ENCODE measurements around the gene RCBTB2. TPM values are rescaled to one million over a fixed set of nuclear protein-coding genes. Genes with fewer than 3 reads are reported as not detected.
A peak's percentile ranks its signal among the peaks of the same experiment; 100 is the strongest.

Gene RCBTB2
- total and polyA plus RNA-seq, 5 donors, result 9.0 to 17.3 (median 16.8) TPM

GRCh38 chr13:48505597-48506091 is 27.2 kb downstream of the RCBTB2 start:
- Histone ChIP-seq H3K4me1 (ENCODE audit: control insufficient read depth, insufficient read depth, low read length) (peaks cover 4% of the 10 kb centered on the region), H3K9me3 (ENCODE audit: control insufficient read depth, low read length) (no peaks in the 10 kb centered on the region), H3K27me3 (ENCODE audit: control insufficient read depth, insufficient read depth) (no peaks in the 10 kb centered on the region), H3K4me3 (ENCODE audit: low read length) (no peak overlapping the region), H3K27ac (ENCODE audit: low read length) (peak overlapping the region; percentile 79)
- DNase-seq (no peak), ATAC-seq (peak; percentile 25 to 55)
- WGBS, result 61% methylated on average over 11 of the region's 11 CpGs
- intact Hi-C loops (cut with DNase I), result no loop called here

- ATAC-seq (peak; percentile 40 to 42), DNase-seq (no peak)
- peaks cover 4% of the 10 kb centered on the region for H3K4me1 ChIP-seq (ENCODE audit: control insufficient read depth, insufficient read depth, low read length)
- 73% methylated on average over 4 of the region's 4 CpGs for WGBS
- intact Hi-C loops (cut with DNase I), result no loop called here
- no peaks in the 10 kb centered on the region for H3K9me3 ChIP-seq (ENCODE audit: control insufficient read depth, low read length)
- H3K27me3 ChIP-seq (ENCODE audit: control insufficient read depth, insufficient read depth), result no peaks in the 10 kb centered on the region
- peak overlapping the region; percentile 79 for H3K27ac ChIP-seq (ENCODE audit: low read length)
- no peak overlapping the region for H3K4me3 ChIP-seq (ENCODE audit: low read length)
Measured at GRCh38 chr13:48505012-48505411, 27.9 kb downstream of the RCBTB2 start.

GRCh38 chr13:48504606-48505005 is 28.3 kb downstream of the RCBTB2 start:
- intact Hi-C loops (cut with DNase I), result no loop called here
- WGBS, result 81% methylated on average over 8 of the region's 8 CpGs
- peaks cover 4% of the 10 kb centered on the region for H3K4me1 ChIP-seq (ENCODE audit: control insufficient read depth, insufficient read depth, low read length)
- peak in 1 of 2 donors; percentile 23 for ATAC-seq
- H3K9me3 ChIP-seq (ENCODE audit: control insufficient read depth, low read length), result no peaks in the 10 kb centered on the region
- no peak for DNase-seq
- no peak overlapping the region for H3K27ac ChIP-seq (ENCODE audit: low read length)
- H3K27me3 ChIP-seq (ENCODE audit: control insufficient read depth, insufficient read depth), result no peaks in the 10 kb centered on the region
- H3K4me3 ChIP-seq (ENCODE audit: low read length), result no peak overlapping the region

- intact Hi-C loops (cut with DNase I), result no loop called here
- Histone ChIP-seq H3K4me3 (ENCODE audit: low read length) (no peak overlapping the region), H3K27me3 (ENCODE audit: control insufficient read depth, insufficient read depth) (no peaks in the 10 kb centered on the region), H3K4me1 (ENCODE audit: control insufficient read depth, insufficient read depth, low read length) (peaks cover 4% of the 10 kb centered on the region), H3K9me3 (ENCODE audit: control insufficient read depth, low read length) (no peaks in the 10 kb centered on the region), H3K27ac (ENCODE audit: low read length) (no peak overlapping the region)
- peak in 2 of 3 donors; percentile 49 to 54 for DNase-seq
- 80% methylated on average over 19 of the region's 19 CpGs for WGBS
- peak in 1 of 2 donors; percentile 16 for ATAC-seq
Measured at GRCh38 chr13:48502601-48503319, 30.1 kb downstream of the RCBTB2 start.

- Histone ChIP-seq H3K27me3 (ENCODE audit: control insufficient read depth, insufficient read depth) (no peaks in the 10 kb centered on the region), H3K4me3 (ENCODE audit: low read length) (no peak overlapping the region), H3K27ac (ENCODE audit: low read length) (no peak overlapping the region), H3K9me3 (ENCODE audit: control insufficient read depth, low read length) (no peaks in the 10 kb centered on the region), H3K4me1 (ENCODE audit: control insufficient read depth, insufficient read depth, low read length) (peaks cover 4% of the 10 kb centered on the region)
- 89% methylated on average over 2 of the region's 2 CpGs for WGBS
- intact Hi-C loops (cut with DNase I), result no loop called here
- ATAC-seq, result no peak
- DNase-seq, result no peak
Measured at GRCh38 chr13:48501705-48502104, 31.2 kb downstream of the RCBTB2 start.

GRCh38 chr13:48500652-48501197 is 32.2 kb downstream of the RCBTB2 start:
- ATAC-seq (peak; percentile 50 to 51), DNase-seq (no peak)
- intact Hi-C loops (cut with DNase I), result no loop called here
- no peak overlapping the region for H3K4me3 ChIP-seq (ENCODE audit: low read length)
- peak overlapping the region; percentile 36 for H3K27ac ChIP-seq (ENCODE audit: low read length)
- WGBS, result 82% methylated on average over 4 of the region's 4 CpGs
- no peaks in the 10 kb centered on the region for H3K27me3 ChIP-seq (ENCODE audit: control insufficient read depth, insufficient read depth)
- H3K4me1 ChIP-seq (ENCODE audit: control insufficient read depth, insufficient read depth, low read length), result peaks cover 4% of the 10 kb centered on the region
- no peaks in the 10 kb centered on the region for H3K9me3 ChIP-seq (ENCODE audit: control insufficient read depth, low read length)

- intact Hi-C loops (cut with DNase I), result no loop called here
- H3K27me3 ChIP-seq (ENCODE audit: control insufficient read depth, insufficient read depth), result no peaks in the 10 kb centered on the region
- ATAC-seq (no peak), DNase-seq (no peak)
- H3K4me1 ChIP-seq (ENCODE audit: control insufficient read depth, insufficient read depth, low read length), result peaks cover 5% of the 10 kb centered on the region
- H3K9me3 ChIP-seq (ENCODE audit: control insufficient read depth, low read length), result no peaks in the 10 kb centered on the region
- H3K4me3 ChIP-seq (ENCODE audit: low read length), result no peak overlapping the region
- no peak overlapping the region for H3K27ac ChIP-seq (ENCODE audit: low read length)
- WGBS, result 92% methylated on average over 2 of the region's 2 CpGs
Measured at GRCh38 chr13:48497669-48498068, 35.2 kb downstream of the RCBTB2 start.

- H3K9me3 ChIP-seq (ENCODE audit: control insufficient read depth, low read length), result no peaks in the 10 kb centered on the region
- H3K4me1 ChIP-seq (ENCODE audit: control insufficient read depth, insufficient read depth, low read length), result peaks cover 5% of the 10 kb centered on the region
- H3K27ac ChIP-seq (ENCODE audit: low read length), result no peak overlapping the region
- intact Hi-C loops (cut with DNase I), result no loop called here
- H3K27me3 ChIP-seq (ENCODE audit: control insufficient read depth, insufficient read depth), result no peaks in the 10 kb centered on the region
- no peak for DNase-seq
- no peak for ATAC-seq
- WGBS, result 71% methylated on average over 7 of the region's 7 CpGs
- no peak overlapping the region for H3K4me3 ChIP-seq (ENCODE audit: low read length)
Measured at GRCh38 chr13:48496271-48497161, 36.4 kb downstream of the RCBTB2 start.

- no peak for DNase-seq
- H3K9me3 ChIP-seq (ENCODE audit: control insufficient read depth, low read length), result no peaks in the 10 kb centered on the region
- no peak overlapping the region for H3K4me3 ChIP-seq (ENCODE audit: low read length)
- H3K27me3 ChIP-seq (ENCODE audit: control insufficient read depth, insufficient read depth), result no peaks in the 10 kb centered on the region
- H3K4me1 ChIP-seq (ENCODE audit: control insufficient read depth, insufficient read depth, low read length), result peaks cover 5% of the 10 kb centered on the region
- intact Hi-C loops (cut with DNase I), result no loop called here
- WGBS, result 67% methylated on average over 1 of the region's 1 CpG
- H3K27ac ChIP-seq (ENCODE audit: low read length), result no peak overlapping the region
- ATAC-seq, result no peak
Measured at GRCh38 chr13:48494874-48495273, 38.0 kb downstream of the RCBTB2 start.

GRCh38 chr13:48493851-48494250 is 39.0 kb downstream of the RCBTB2 start:
- intact Hi-C loops (cut with DNase I), result no loop called here
- Histone ChIP-seq H3K4me1 (ENCODE audit: control insufficient read depth, insufficient read depth, low read length) (peaks cover 5% of the 10 kb centered on the region), H3K4me3 (ENCODE audit: low read length) (no peak overlapping the region), H3K27me3 (ENCODE audit: control insufficient read depth, insufficient read depth) (no peaks in the 10 kb centered on the region), H3K9me3 (ENCODE audit: control insufficient read depth, low read length) (no peaks in the 10 kb centered on the region), H3K27ac (ENCODE audit: low read length) (no peak overlapping the region)
- ATAC-seq, result no peak
- no peak for DNase-seq
- WGBS, result 72% methylated on average over 2 of the region's 2 CpGs

Data from right cardiac atrium (tissue), 5 donors.